Vagina (tissue), 2 donors: Measurements from ENCODE around the gene SULT4A1. TPM values are rescaled to one million over a fixed set of nuclear protein-coding genes. Genes with fewer than 3 reads are reported as not detected.

Experiments used
- DNase-seq, 2 donors: peaks; one replicate each; pipeline ENCODE4 v3.0.0-alpha.2; 2017; ENCODE audit errors: extremely low spot score in 2 of 2
- H3K27ac ChIP-seq: fragments of 200-600 bp; sonication (generic); one replicate; pipeline ENCODE4 v1.5.1; 2019
- H3K27me3 ChIP-seq: fragments of 200-600 bp; sonication (generic); one replicate; pipeline ENCODE4 v1.5.1; 2019
- H3K36me3 ChIP-seq, 2 donors: fragments of 200-600 bp; sonication (generic); one replicate each; pipeline ENCODE4 v1.5.1; 2017 to 2019
- H3K4me1 ChIP-seq: fragments of 200-600 bp; sonication (generic); one replicate; pipeline ENCODE4 v1.5.1; 2019
- H3K4me3 ChIP-seq, 2 donors: fragments of 200-600 bp; sonication (generic); 1 replicate in 1 of 2; 2 replicates in 1 of 2; pipeline ENCODE4 v1.5.1; 2016 to 2019
- H3K9me3 ChIP-seq: fragments of 200-600 bp; sonication (generic); one replicate; pipeline ENCODE4 v1.5.1; 2019
- CTCF ChIP-seq, 3 experiments: fragments of 450-650 bp in 2 of 3; fragments of 200-600 bp in 1 of 3; sonication (generic) in 1 of 3; IDR thresholded peaks; one replicate each; pipeline ENCODE4 v1.5.1; 2017 to 2019; ENCODE audit warnings: antibody characterized with exemption in 3 of 3, mild to moderate bottlenecking in 2 of 3, moderate library complexity in 2 of 3
- POLR2A ChIP-seq, 2 donors: fragments of 450-650 bp; IDR thresholded peaks; one replicate each; pipeline ENCODE4 v1.6.1; 2017; ENCODE audit warnings: antibody characterized with exemption in 2 of 2, mild to moderate bottlenecking in 2 of 2, moderate library complexity in 2 of 2
- POLR2AphosphoS5 ChIP-seq, 2 donors: sonication (generic); formaldehyde crosslinking; IDR thresholded peaks; one replicate each; pipeline ENCODE4 v1.9.0; 2017; ENCODE audit warnings: antibody characterized with exemption in 2 of 2, mild to moderate bottlenecking in 2 of 2, low read depth in 1 of 2; ENCODE audit not compliant: insufficient read depth in 1 of 2
- intact Hi-C: fragments of 100-400 bp; cut with DNase I; formaldehyde crosslinking; loops from one replicate; pipeline ENCODE4 v1.15.1; 2023
- total RNA-seq: library from RNA; depleted of rRNA; stranded (reverse); fragments of >200 nt; gene quantifications from one replicate; pipeline ENCODE4 v1.2.3, GENCODE V29; 2016

The SULT4A1 gene
- total RNA-seq, 1 donor from 2014 or later, result 3.2 TPM

DNA sequence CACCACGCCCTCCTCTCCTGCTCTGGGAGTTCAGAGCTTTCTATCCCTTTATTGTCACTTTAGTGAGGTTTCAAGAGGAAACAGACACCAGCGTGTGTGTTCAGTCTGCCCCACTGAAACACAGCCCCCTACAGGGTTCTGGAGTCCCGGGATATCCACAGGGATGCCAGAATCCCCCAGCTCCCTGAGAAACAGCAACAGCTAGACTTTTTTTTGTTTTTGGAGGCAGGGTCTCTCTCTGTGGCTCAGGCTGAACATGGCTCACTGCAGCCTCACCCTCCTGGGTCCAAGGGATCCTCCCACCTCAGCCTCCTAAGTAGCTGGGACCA lies 10.4 kb downstream of the SULT4A1 start:
- no peak for DNase-seq

DNA sequence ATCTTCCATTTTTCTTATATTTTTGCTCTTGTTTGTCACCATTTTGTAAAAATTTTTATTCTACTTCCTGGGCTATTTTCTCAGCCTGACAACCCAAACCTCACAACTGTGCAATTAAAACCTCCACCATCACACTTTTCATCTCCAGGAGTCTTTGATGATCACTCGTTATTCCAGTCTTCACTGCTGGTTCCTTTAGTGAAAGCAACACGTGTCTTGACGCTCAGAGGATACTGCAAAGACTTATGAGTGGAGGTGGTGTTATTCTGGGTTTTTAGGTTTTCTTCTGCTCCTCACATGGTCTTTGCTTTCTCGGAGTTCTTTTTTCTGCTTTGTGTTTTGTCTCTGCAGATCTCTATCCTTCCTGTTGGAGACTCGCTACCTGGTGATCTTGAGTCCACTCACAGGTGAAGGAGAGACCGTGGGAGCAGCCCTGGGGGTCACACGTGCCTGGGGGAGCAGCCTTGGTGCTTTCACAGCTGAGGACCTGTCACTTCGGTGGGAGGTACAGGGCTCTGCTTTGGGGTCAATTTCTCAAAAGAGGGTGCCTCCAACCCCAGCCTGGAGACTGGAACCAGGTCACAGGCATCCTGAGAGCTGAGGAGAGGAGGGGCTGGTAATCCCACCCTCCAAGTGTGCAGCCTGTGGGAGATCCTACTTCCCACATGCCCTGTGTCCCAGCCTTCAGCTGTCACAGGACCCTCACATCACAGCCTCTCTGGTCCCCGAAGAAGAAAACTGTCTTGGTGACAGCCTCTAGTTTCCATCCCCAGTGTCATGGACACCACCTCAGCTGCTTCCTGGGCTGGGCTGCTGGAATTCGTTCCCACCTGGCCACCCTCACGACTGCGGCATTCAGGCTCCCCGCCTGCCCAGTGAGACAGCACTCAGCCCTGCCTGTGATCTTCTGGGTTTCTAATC lies 11.0 kb downstream of the SULT4A1 start:
- TF ChIP-seq CTCF (IDR thresholded peaks at IDR 0.05) (no peak), POLR2A (IDR thresholded peaks at IDR 0.05) (no peak), POLR2AphosphoS5 (IDR thresholded peaks at IDR 0.05; ENCODE audit: insufficient read depth in 1 of 2, low read depth in 1 of 2) (no peak)
- no peaks in the 10 kb centered on the region for H3K4me1 ChIP-seq
- H3K27ac ChIP-seq, result no peak overlapping the region
- intact Hi-C loops, result no loop called here
- H3K27me3 ChIP-seq, result no peaks in the 10 kb centered on the region
- no peaks in the 10 kb centered on the region for H3K36me3 ChIP-seq
- no peak for DNase-seq
- H3K9me3 ChIP-seq, result no peaks in the 10 kb centered on the region
- no peak overlapping the region for H3K4me3 ChIP-seq

More for the DNA sequence above, 10.4 kb downstream of the SULT4A1 start:
- no peaks in the 10 kb centered on the region for H3K27me3 ChIP-seq
- TF ChIP-seq POLR2AphosphoS5 (IDR thresholded peaks at IDR 0.05; ENCODE audit: insufficient read depth in 1 of 2, low read depth in 1 of 2), result no peak
- no peak for TF ChIP-seq CTCF (IDR thresholded peaks at IDR 0.05)
- TF ChIP-seq POLR2A (IDR thresholded peaks at IDR 0.05), result no peak
- no peaks in the 10 kb centered on the region for H3K9me3 ChIP-seq
- H3K4me3 ChIP-seq, result no peak overlapping the region
- no peak overlapping the region for H3K27ac ChIP-seq
- no peaks in the 10 kb centered on the region for H3K4me1 ChIP-seq
- intact Hi-C loops, result no loop called here
- H3K36me3 ChIP-seq, result no peaks in the 10 kb centered on the region

- Histone ChIP-seq H3K27ac (no peak overlapping the region), H3K9me3 (no peaks in the 10 kb centered on the region), H3K4me1 (no peaks in the 10 kb centered on the region), H3K27me3 (no peaks in the 10 kb centered on the region), H3K36me3 (no peaks in the 10 kb centered on the region), H3K4me3 (no peak overlapping the region)
- no peak for TF ChIP-seq CTCF (IDR thresholded peaks at IDR 0.05)
- intact Hi-C loops, result no loop called here
- DNase-seq, result no peak
These were observed 11.8 kb downstream of the SULT4A1 start for GRCh38 chr22:43850529-43850928.

- H3K4me3 ChIP-seq, result no peak overlapping the region
- no peaks in the 10 kb centered on the region for H3K4me1 ChIP-seq
- H3K27me3 ChIP-seq, result no peaks in the 10 kb centered on the region
- no peaks in the 10 kb centered on the region for H3K36me3 ChIP-seq
- DNase-seq, result no peak
- TF ChIP-seq POLR2AphosphoS5 (IDR thresholded peaks at IDR 0.05; ENCODE audit: insufficient read depth in 1 of 2, low read depth in 1 of 2) (no peak), POLR2A (IDR thresholded peaks at IDR 0.05) (no peak), CTCF (IDR thresholded peaks at IDR 0.05) (no peak)
- no peak overlapping the region for H3K27ac ChIP-seq
- intact Hi-C loops, result no loop called here
- H3K9me3 ChIP-seq, result no peaks in the 10 kb centered on the region
These were observed 12.6 kb downstream of the SULT4A1 start for GRCh38 chr22:43849731-43850130.

GRCh38 chr22:43848366-43849171 lies 13.7 kb downstream of the SULT4A1 start:
- H3K9me3 ChIP-seq, result no peaks in the 10 kb centered on the region
- DNase-seq, result no peak
- TF ChIP-seq POLR2AphosphoS5 (IDR thresholded peaks at IDR 0.05; ENCODE audit: insufficient read depth in 1 of 2, low read depth in 1 of 2), result no peak
- TF ChIP-seq CTCF (IDR thresholded peaks at IDR 0.05), result no peak
- TF ChIP-seq POLR2A (IDR thresholded peaks at IDR 0.05), result no peak
- intact Hi-C loops, result no loop called here
- H3K4me1 ChIP-seq, result no peaks in the 10 kb centered on the region
- H3K27me3 ChIP-seq, result no peaks in the 10 kb centered on the region
- H3K4me3 ChIP-seq, result no peak overlapping the region
- H3K27ac ChIP-seq, result no peak overlapping the region
- H3K36me3 ChIP-seq, result no peaks in the 10 kb centered on the region
